HEK293T (cell line): ENCODE results near the gene GJC3.

Source experiments
- FOXK2 ChIP-seq: fragments of 450-650 bp; IDR thresholded peaks from 2 replicates; pipeline ENCODE4 v1.6.1; 2016; ENCODE audit warnings: mild to moderate bottlenecking
- SP1 ChIP-seq: fragments of 450-650 bp; IDR thresholded peaks from 2 replicates; pipeline ENCODE4 v1.6.1; 2017

DNA sequence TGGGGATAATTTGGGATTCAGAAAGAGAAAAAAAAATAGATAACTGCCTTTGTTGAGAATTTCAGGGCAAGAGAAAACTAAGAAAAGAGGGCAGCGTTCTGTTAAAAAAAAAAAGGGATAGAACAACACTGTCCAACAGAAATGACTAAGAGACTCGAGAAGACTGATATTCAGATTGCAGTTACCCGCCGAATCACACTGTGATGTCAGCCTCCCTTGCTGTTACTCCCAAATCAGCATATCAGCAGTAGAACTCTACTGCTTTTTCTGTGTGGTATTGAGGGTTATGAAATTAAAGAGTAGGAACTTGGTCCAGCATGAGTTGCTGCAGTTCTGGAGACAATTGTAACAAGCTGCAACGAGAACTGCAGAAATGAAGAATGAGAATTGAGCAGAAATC lies 1.9 kb downstream of the GJC3 start:
- TF ChIP-seq FOXK2: no peak
- no peak for TF ChIP-seq SP1
